Amniotic stem cell (primary cell): Measurements from ENCODE around the gene CFC1B.
"Not testable (repeated sequence)": the region's sequence is repeated elsewhere in the genome, so short reads cannot be mapped to it uniquely, and the experiment has no call there.

ENCODE experiments used
- DNase-seq: peaks from one replicate; lab custom pipeline; 2025; lab: John Stamatoyannopoulos, UW

The CFC1B gene

DNA sequence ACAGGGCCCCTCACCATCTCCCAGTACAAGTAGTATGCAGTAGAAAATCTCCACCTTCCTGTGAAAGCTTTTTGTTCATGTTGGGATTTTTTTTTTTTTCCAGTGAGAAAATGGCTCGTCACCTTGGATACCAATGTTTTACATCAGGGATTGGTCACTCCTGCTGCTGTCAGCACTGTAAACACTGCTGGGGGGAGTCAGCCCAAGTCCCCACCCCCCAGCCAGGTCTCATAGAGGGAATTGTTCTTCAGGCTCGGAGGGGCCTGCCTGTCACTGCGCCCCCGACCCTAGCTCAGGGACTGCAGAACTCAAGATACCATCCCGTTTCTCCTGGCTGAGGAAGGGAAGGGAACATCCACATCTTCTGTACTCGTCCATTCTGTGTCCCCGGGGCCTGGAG, at the start of gene CFC1B:
CFC1B (plus strand) TSS at position 231 of the 400 bp plus-strand sequence. CDS start 263 bp downstream, outside the sequence.
- DNase-seq, result not testable (repeated sequence)

DNA sequence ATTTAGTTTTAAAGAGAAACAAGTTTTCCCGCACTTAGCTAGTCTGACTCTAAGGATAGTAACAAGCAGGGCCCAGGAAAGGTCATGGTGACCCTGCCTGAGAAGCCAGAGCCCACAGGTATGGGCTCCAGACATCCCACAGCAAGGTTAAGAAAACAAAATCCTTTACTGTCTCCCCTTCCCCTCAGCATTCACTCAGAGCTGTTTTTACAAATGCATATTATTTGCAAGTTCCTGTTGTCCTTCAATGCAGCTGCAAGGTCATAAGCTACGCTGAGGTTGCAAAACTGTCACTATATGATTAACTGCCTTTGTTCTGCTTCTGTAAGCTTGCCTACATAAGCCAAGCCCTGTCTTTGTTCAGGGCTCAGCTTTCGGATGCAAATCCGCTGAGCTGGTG, 29.9 kb upstream of the CFC1B start:
- DNase-seq, result not testable (repeated sequence)

DNA sequence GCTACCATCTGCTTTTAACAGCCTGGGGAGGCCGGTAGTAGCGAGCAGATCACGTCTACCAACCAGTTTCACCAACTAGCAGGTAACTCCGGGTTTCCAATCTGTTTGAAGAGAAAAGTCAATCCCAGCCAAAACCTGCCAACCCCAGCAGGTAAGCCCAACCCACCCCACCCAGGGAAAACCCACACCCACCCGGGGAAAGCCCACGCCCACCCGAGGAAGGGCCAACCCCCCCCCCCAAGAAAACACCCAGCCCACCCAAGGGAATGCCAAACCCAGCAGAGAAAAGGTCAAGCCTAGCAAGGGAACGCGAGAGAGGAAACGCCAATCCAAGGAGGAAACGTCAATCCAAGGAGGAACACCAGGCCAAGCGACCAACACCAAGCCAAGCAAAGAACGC, 11.8 kb upstream of the CFC1B start, which contains the start of gene POTEI:
POTEI (minus strand) TSS at position 101 of the 400 bp plus-strand sequence; CDS start at position 8, 93 bp downstream.
- not testable (repeated sequence) for DNase-seq

DNA sequence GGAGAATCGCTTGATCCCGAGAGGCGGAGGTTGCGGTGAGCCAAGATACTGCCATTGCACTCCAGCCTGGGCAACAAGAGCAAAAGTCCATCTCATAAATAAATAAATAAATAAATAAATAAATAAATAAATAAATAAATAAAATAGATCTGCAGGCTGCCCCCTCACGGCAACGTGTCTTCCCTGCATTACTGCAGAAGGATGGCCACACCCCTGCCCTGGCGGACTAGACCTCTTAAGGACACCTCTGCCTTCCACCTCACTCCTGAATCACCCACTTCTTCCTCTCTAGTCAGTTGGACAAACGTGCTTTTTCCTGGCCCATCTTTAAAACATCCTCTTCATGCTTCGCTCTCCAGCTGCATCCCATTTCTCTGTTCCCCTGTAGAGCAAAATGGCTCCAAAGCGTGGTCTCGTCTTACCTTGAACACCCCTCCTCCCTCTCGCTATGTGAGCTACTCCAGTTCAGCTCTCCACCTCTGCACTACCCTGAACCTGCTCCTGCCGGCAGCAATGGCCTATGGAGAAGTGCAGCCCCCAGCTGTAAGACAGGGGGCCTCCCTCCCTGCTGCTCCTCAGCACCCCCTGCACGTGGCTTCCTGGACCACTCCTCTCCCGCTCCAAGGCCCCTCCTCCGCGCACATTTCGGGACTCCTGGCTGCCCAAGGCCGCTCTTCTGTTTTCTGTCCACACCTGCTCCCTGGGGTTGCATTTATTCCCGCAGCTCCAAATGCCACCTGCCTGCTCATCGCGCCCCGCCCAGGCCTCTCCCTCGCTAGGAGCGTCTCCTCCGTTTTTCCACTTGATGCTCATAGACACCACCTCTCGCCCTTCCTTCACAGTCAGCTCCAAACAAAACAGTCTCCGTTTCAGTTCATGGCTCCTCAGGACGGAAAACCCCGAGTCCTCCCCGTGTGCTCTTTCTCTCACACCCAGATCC, 9.9 kb upstream of the CFC1B start:
- not testable (repeated sequence) for DNase-seq

DNA sequence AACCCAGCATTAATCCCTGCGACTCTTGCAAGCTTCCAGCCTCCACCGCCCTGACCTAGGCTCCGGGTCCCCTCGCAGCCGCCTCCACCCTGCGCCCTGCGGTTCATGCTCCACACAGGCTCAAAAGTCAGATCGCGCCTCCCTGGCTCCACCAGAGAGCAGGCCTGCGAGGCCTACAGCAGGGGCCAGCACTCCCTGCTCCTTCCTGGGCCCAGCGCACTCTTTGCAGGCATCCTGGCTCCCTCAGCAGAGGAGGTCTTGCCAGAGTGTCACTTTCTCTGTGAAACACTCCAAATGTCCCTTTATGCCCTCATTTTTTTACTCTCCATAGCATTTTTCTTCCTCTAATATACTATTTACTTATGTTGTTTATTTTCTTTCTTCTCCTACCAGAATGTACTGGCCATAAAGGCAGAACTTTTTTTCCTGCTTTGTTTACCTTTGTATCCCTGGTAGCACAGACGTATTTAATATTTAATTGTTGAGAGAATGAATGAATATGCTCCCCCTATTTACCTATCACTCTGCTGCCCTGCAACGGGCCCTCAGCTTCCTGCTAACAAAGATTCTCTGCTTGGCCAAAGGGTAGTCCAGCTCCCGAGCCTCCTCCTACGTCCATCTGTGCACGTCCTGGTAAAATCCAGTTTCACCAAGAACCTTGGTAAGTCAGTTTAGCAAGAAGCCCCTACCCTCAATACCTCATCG, 9.1 kb upstream of the CFC1B start:
- DNase-seq, result not testable (repeated sequence)

DNA sequence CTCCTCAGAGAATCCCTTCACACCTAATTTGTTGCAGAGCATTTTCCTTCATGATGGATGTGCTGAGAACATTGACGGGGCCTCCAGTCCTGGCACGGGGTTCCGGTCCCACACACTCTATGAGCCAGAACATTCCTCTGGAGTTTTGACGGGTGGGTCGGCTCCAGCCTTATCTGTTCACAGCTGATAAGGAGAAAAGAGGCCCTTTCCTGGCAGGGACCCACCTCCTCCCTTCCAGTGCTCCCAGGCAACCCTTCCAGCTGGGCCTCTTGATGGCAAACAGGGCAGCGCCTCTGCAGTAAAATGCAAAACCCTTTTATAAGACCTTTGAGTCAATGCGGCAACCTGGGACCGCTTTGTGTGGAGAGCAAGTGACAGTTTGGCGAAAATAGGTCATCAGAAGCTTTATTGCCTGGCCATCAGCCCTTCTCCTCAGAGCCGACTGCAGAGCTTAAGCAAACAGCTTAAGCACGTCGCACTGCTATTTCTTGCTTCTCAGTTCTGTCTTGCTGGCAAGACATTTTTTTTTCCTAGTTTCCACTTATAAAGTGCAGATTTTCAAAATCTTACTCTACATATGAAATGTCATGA, 2.4 kb upstream of the CFC1B start:
- not testable (repeated sequence) for DNase-seq

DNA sequence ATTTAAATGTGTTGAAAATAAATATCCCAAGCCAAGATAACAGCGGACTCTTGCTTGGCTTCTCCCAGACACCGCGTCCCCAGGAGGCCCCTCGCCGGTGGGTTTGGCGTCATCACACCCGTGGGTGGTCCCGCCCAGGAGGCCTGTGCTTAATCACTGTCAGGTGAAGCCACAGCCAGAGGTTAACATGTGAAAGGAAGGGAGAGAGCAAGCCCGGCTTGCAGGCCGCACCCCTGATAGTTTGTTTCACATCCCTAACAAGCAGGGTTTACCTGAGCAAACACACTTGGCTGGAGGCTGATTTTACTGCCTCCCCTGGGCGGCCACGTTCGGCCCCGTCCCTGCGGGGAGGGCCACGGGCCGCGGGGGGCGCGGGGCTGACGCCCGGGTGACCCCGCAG, 1.4 kb downstream of the CFC1B start:
- DNase-seq, result not testable (repeated sequence)

DNA sequence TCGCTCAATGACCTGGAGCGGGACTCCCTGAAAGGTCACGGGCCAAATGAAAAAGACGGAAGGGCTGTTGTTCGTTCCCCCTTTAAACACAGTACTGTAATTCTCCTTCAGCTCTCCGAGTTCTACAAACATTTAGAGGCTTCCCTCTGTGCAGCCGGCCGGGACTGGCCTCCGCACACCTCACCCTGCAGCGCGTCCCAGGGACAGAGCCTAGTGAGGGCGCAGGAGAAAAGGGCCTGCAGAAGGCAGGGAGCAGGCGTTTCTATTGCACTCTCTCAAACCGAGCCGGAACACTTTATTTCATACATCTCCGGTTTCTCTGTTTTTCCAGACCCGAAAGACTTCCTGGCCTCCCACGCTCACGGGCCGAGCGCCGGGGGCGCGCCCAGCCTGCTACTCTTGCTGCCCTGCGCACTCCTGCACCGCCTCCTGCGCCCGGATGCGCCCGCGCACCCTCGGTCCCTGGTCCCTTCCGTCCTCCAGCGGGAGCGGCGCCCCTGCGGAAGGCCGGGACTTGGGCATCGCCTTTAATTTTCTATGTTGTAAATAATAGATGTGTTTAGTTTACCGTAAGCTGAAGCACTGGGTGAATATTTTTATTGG, 6.4 kb downstream of the CFC1B start:
- DNase-seq, result not testable (repeated sequence)

DNA sequence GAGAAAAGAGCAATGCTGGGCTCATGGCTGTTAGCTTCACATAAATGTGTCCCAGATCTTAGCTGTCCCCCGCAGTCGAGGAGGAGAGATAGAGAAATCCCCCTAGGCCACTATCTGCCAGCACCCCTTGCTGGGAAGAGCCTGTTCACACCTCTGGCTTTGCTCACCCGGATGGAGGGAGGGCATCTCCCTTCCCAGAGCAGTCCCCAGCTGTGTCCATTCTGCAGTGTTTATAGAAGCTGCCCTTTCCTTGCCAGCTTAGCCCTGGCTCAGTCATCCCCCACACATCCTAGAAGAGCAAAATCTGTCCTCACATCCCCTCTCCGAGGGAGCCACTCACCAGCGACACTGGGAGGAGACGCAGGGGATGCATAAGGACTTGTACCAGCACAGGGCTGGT, 8.5 kb downstream of the CFC1B start:
- not testable (repeated sequence) for DNase-seq

DNA sequence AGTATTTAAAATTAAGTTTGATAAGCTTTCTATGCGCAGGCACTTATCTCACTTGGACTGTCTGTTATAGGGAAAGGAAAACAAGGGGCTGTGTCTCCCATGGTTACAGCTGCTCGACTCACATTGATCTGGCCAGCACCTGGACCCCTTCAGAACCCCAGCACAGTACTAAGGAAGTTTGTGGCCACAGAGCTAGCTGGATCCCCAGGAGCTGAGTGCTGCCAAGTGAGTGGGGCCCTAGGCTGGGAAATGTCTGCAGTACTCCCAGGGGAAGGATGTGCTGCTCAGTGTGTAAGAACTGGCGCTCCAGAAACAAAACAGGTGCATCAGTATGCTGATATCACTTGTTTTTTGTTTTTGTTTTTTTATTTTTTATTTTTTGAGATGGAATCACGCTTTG, 9.2 kb downstream of the CFC1B start:
- DNase-seq, result not testable (repeated sequence)

DNA sequence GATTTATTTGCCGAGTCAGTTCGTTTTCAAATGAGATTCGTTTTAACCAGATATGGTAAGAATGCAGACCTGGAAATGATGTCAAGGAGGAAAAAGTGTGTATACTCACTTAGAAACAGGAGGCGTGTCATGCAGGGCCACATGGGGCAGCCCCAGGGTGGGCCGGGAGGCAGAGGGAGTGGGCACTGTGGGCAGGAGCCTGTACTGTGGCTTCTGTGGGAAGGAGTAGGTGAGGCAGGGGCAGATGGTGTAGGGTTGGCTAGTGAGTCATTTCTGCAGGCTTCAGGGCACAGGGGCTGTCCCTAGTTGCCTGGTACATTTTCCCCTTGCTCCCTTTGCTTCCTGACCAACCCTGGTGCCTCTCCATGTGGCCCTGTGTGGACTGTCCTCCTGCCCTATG, 10.2 kb downstream of the CFC1B start:
- DNase-seq, result not testable (repeated sequence)

DNA sequence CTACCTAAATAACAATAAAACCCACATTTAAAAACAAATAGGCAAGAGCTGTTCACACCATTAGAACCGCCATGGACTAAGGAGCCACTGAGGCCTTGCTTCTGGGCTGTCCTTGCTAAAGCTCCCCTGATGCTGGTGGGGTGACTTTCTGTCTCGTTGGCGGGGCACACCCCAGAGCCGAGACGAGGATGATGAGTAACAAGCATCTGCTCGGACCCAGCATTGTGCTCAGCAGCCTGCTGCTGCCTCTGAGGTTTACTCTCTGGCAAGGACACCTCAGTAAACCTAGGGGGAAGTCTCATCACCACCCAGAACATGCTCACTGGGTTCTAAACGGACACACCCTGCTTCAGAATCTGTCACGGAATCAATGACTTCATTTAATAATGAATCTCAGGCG, 10.7 kb downstream of the CFC1B start:
- not testable (repeated sequence) for DNase-seq

DNA sequence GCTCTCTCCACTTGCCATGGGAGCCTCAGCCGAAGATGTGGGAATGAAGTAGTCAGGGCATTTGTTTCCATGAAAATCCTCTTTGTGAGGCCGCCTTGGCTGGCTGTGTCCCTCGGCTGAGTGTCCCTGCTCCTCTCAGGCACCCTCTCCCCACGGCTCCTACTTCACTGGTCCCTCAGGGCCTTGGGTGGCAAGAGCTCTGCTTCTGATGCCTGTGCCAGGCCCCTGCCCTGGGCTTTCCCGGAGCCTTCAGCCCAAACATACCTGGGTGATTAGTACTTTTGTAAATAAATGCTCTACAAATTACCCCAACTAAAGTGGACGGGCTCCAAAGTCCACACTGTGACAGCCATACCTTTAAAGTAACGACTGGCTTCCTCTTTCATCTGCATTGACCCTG, 15.6 kb downstream of the CFC1B start:
- not testable (repeated sequence) for DNase-seq

DNA sequence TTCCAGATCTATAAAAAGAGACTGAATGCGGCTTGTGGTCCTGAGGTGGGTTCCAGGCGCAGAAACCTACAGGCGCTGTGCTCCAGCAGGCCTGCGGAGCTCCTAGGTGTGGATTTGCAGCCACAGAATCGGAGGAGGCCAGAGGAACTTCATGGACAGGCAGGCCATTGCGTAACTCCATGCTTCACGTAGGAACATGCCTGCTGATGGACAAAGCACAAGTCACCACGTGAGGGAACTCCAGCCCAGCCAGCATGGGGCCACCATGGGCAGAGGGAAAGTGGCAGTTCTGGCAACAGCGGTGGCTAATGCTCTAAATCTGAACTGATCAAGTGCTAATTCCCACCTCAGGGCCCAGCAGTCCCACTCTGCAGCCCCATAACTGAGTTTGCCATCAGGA, 17.2 kb downstream of the CFC1B start:
- not testable (repeated sequence) for DNase-seq

DNA sequence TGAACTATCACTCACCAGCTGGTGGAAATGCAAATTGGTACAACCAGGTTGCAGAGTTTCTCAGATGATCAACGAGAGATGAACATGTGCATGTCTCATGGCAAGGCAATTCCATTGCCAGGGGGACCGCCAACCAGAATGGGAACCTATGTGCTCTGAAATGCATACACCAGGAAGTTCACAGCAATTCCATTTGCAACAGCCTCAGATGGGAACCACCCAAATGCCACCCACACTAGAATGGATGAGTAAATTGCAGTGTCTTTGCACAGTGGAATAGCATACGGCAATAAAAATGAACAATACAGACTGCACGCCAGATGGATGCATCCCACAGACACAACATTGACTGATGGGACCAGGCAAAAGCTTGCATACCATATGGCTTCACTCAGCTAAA, 21.8 kb downstream of the CFC1B start:
- DNase-seq, result not testable (repeated sequence)

DNA sequence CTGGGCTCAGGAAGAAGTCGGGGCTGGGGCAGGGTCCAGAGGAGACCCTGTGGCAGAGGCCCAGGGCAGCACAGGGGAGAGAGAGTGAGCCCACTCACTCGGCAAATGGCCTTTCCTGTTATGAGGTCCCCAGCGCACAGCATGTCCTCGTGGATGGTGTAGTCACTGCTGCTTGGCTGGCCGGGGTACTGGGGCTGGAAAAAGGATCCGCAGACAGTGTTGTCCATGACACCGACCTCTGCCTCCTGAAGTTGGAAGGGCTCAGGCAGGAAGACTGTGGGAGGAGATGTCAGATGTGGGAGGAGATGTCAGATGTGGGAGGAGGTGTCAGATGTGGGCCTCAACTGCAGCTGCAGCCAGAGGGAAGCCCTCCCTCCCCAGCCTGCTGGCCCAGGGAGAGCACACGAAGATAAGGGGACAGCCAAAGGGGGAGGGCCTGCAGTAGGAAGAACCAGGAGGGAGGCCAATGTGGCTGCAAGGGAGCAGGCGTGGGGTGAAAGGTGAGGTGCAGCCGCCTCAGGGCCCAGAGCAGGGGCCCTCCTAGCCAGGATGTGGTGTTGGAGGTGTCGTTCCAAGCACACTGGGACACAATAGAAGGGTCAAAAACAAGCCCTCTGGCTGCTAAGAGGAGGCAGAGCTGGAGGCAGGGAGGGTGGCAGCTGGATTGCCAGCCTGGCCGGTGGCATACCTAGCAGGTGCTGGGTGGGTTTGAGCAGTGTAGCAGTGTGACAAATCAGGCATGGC, 22.9 kb downstream of the CFC1B start:
- not testable (repeated sequence) for DNase-seq

DNA sequence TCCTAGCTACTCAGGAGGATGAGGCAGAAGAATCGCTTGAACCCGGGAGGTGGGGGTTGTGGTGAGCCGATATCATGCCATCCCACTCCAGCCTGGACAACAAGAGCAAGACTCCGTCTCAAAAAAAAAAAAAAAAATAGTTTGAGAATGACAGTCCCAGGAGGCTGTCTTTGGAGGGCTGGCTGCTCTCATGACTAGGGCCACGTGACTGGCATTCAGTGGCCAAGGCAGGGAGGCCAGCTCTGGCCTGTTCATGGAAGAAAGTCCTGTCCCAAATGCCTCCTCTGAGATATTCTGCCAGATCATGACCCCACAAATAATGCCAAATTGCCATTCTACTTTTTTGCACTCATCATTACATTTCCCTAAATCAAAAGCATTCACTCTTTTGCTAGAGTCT, 24.0 kb downstream of the CFC1B start:
- not testable (repeated sequence) for DNase-seq

DNA sequence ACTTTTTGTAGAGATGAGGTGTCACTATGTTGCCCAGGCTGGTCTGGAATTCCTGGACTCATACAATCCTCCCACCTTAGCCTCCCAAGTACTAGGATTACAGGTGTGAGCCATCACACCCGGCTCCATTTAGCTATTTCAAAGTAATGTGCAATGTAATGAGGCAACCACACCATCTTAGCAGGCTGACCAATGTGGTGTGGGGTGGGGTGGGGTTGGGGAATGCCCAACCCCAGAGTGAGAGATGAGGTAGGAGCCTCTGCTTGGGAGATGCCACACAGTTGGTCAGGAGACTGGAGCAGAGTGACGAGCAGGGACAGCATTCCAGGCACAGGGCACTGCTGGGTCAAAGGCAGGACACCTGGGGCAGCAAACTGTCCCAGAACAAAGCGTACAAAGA, 27.4 kb downstream of the CFC1B start:
- DNase-seq, result not testable (repeated sequence)

DNA sequence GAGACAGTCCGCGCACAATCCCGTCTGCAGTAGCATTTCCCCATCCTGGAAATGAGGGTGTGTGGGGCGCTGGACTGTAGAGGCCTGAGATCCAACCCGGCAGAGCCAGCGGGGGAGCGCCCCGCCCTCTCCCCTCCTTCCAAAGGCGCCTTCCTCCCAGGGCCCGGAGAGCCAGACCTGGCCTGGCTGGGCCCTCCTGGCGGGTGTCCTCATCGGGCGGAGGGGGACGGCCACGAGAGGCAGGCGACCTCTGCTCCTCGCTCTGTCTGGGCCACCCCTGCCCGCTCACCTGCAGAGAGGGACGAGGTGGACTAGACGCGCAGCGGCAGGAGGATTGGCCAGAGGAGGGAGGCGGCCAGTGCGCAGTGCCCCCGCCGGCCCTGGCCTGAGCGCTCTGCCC, 28.5 kb downstream of the CFC1B start:
- DNase-seq, result not testable (repeated sequence)

DNA sequence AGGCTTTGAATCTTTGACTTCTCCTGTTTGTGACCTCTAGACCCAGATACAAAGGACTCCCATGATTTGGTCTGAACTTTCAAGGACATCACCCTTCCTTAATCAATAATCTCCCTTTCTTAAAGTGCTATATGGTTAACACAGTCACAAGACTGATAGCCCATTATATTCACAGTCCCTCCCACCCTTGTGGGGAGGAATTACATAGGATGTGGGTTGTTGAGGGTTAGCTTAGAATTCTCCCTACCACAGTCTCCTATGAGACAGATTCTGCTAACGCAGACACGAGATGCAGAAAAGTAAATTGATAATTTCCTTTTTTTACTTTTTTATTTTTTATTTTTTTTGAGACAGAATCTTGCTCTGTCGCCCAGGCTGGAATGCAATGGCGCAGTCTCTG, 33.2 kb downstream of the CFC1B start:
- DNase-seq, result not testable (repeated sequence)

DNA sequence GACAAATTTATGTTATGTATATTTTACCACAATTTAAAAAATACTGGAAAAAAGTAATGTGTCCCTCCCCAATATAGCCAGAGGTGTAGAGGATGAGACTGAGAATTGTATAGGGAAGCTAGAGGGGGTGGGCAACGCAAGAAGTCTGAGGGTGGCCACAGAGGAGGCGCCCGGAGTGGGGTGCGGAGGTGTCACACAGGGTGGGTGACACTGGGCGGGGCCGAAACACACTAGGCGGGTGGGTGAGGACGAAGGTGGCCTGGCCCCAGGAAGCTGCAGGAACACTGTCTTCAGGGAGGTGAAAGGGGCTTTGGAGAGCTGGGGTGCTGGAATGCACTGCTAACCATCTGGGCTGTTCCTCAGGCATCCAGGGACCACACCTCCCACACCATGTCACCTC, 35.4 kb downstream of the CFC1B start:
- not testable (repeated sequence) for DNase-seq
